Calu3 (cell line): ENCODE measurements around the gene VANGL1. TPM values are rescaled to one million over a fixed set of nuclear protein-coding genes. Genes with fewer than 3 reads are reported as not detected.

ENCODE experiments used
- BruUV-seq: library from RNA; stranded (reverse); fragments of 400-500 nt; replicated peaks from 2 replicates; lab custom pipeline; 2021; lab: Mats Ljungman, UMichigan
- CTCF ChIA-PET: fragments of 300-600 bp; sonication (Branson Sonifier 250); formaldehyde crosslinking; loops from one replicate; lab custom pipeline; 2022; ENCODE audit warnings: antibody characterized with exemption; lab: Charles Lee
- DNase-seq: peaks from one replicate; pipeline ENCODE4 v3.0.0; 2022
- H3K27ac Mint-ChIP-seq: one replicate; pipeline ENCODE4 v1.8.0; 2022; ENCODE audit warnings: mixed read lengths; ENCODE audit not compliant: unreplicated experiment
- H3K27me3 Mint-ChIP-seq: one replicate; pipeline ENCODE4 v1.8.0; 2022; ENCODE audit warnings: mixed read lengths; ENCODE audit not compliant: unreplicated experiment
- H3K36me3 Mint-ChIP-seq: one replicate; pipeline ENCODE4 v1.8.0; 2022; ENCODE audit warnings: mild to moderate bottlenecking, moderate library complexity, mixed read lengths; ENCODE audit not compliant: insufficient read depth, unreplicated experiment
- H3K4me1 Mint-ChIP-seq: one replicate; pipeline ENCODE4 v1.8.0; 2022; ENCODE audit warnings: mild to moderate bottlenecking, low read depth, mixed read lengths; ENCODE audit not compliant: unreplicated experiment
- H3K4me3 Mint-ChIP-seq: one replicate; pipeline ENCODE4 v1.8.0; 2022; ENCODE audit warnings: mild to moderate bottlenecking, low read depth, moderate library complexity, mixed read lengths; ENCODE audit not compliant: unreplicated experiment
- H3K9me3 Mint-ChIP-seq: one replicate; pipeline ENCODE4 v1.8.0; 2022; ENCODE audit warnings: low read depth, mixed read lengths; ENCODE audit not compliant: unreplicated experiment
- intact Hi-C: fragments of 100-400 bp; cut with micrococcal nuclease; formaldehyde crosslinking; loops from one replicate; pipeline ENCODE4 v1.10.0; 2022; ENCODE audit not compliant: unreplicated experiment
- total RNA-seq: library from RNA; stranded (reverse); gene quantifications from 2 replicates; pipeline ENCODE4 v1.2.3, GENCODE V29; 2022
- TF ChIP-seq, protein P1 (sequence below): fragments of 200-600 bp; IDR thresholded peaks from one replicate; pipeline ENCODE4 v1.8.0; 2022; ENCODE audit warnings: antibody characterized with exemption; ENCODE audit not compliant: unreplicated experiment

The VANGL1 gene
- total RNA-seq, 1 experiment from 2014 or later, result 22.4 TPM

DNA sequence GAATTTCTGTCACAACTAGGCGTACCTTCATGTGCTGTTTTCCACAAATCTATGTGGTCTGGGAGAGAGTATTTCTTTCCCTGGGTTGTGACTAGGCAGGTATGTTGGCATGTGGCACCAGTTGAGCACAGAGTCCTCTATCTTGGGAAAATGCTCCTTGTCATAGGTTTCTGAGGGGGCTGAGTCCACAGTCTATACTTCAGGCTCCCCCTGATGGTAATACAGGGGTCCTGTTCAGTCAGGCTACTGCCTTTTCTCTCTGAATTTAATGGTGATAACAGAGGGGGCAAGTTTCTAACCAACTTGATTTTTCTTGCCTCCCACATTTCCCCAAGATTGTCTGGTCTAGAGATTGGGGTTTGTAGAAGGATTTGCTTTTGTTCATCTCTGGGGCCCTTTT lies 35.8 kb downstream of the VANGL1 start:
- Mint-ChIP-seq H3K9me3 (no peaks in the 10 kb centered on the region), H3K27me3 (no peaks in the 10 kb centered on the region), H3K36me3 (peaks cover 5% of the 10 kb centered on the region), H3K4me3 (no peak overlapping the region), H3K4me1 (no peaks in the 10 kb centered on the region), H3K27ac (no peak overlapping the region)
- CTCF ChIA-PET, result no interaction called here
- BruUV-seq, result no TSS peak
- intact Hi-C loops, result no loop called here
- no peak for DNase-seq
- TF ChIP-seq, protein P1, sequence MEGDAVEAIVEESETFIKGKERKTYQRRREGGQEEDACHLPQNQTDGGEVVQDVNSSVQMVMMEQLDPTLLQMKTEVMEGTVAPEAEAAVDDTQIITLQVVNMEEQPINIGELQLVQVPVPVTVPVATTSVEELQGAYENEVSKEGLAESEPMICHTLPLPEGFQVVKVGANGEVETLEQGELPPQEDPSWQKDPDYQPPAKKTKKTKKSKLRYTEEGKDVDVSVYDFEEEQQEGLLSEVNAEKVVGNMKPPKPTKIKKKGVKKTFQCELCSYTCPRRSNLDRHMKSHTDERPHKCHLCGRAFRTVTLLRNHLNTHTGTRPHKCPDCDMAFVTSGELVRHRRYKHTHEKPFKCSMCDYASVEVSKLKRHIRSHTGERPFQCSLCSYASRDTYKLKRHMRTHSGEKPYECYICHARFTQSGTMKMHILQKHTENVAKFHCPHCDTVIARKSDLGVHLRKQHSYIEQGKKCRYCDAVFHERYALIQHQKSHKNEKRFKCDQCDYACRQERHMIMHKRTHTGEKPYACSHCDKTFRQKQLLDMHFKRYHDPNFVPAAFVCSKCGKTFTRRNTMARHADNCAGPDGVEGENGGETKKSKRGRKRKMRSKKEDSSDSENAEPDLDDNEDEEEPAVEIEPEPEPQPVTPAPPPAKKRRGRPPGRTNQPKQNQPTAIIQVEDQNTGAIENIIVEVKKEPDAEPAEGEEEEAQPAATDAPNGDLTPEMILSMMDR, result no peak

DNA sequence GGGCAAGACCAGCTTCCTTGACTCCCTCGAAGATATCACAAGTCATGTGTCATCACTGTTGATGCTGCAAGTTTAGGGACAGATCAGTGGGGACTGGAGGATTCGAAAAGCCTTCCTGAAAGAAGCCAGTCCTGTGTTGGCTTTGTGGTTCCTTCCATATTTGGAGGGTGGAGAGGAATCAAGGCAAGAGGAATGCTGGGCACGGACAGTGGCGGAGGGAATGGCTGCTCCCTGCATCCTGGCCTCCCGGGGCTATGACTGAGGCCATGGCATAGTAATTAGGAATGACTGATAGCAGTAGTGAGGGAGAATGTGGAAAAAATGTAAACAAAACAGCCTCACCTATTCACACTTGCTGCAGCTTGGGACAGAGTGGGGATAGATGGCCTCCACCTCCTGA lies 36.4 kb downstream of the VANGL1 start:
- intact Hi-C loops, result no loop called here
- Mint-ChIP-seq H3K36me3 (peaks cover 5% of the 10 kb centered on the region), H3K4me1 (no peaks in the 10 kb centered on the region), H3K4me3 (no peak overlapping the region), H3K9me3 (no peaks in the 10 kb centered on the region), H3K27me3 (no peaks in the 10 kb centered on the region), H3K27ac (no peak overlapping the region)
- DNase-seq, result no peak
- CTCF ChIA-PET, result no interaction called here
- BruUV-seq, result no TSS peak
- TF ChIP-seq, protein P1, result no peak

DNA sequence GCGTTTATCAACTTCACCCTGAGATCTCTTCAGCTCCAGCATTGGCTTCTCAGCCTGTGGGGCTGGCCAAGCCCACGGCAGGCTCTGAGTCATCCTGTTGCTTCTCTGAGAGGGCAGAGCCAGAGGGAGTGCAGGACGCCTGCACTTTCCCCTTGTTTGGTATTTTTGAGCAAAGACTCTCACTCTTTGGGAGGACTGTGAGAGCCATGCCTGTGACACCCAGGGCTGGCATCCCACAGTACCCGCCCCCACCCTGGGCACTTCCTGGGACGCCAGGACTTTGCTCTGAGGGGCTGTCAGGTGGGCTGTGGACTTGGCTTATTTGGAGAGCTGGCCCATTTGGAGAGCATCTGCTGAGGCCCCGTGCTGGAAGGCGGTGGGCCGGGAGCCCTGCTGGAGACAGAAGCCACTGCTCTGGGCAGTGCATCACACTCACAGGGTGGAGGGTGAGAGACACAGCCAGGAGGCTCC lies 37.4 kb downstream of the VANGL1 start:
- no TSS peak for BruUV-seq
- CTCF ChIA-PET, result interaction anchor here (0.7 kb wide), 1 partner anchor 22 kb away, joined by 3 read pairs; no protein-coding TSS in a partner anchor
- no peak overlapping the region for H3K27ac Mint-ChIP-seq

DNA sequence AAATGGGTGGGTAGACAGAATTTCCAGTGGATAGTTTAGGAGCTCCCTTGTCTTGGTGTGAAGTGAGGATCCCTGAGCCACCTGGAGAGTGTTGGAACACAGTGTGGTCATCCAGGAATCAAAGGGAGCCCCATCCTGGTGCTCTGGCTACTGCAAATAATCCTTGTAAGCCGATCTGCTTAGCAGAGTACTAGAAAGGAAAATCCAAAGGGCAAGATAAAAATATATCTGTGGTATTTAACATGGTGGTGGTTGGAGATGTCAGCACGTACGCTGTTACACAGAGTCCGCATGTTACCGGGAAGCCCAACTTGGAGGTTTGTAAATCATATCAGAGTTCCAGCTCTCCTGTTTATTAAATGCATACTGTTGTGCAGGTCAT lies 39.0 kb downstream of the VANGL1 start:
- TF ChIP-seq, protein P1, result no peak
- intact Hi-C loops, result no loop called here
- H3K4me1 Mint-ChIP-seq, result no peaks in the 10 kb centered on the region
- no TSS peak for BruUV-seq
- H3K9me3 Mint-ChIP-seq, result no peaks in the 10 kb centered on the region
- DNase-seq, result no peak
- H3K27me3 Mint-ChIP-seq, result no peaks in the 10 kb centered on the region
- peaks cover 5% of the 10 kb centered on the region for H3K36me3 Mint-ChIP-seq
- H3K27ac Mint-ChIP-seq, result no peak overlapping the region
- CTCF ChIA-PET, result no interaction called here
- no peak overlapping the region for H3K4me3 Mint-ChIP-seq

More for the DNA sequence above, 37.4 kb downstream of the VANGL1 start:
- Mint-ChIP-seq H3K36me3 (peaks cover 5% of the 10 kb centered on the region), H3K4me3 (no peak overlapping the region), H3K9me3 (no peaks in the 10 kb centered on the region), H3K4me1 (no peaks in the 10 kb centered on the region), H3K27me3 (no peaks in the 10 kb centered on the region)
- TF ChIP-seq, protein P1, result no peak
- no peak for DNase-seq
- intact Hi-C loops, result no loop called here
